Muscle of arm (tissue), 12 donors: ENCODE measurements around the gene ARID1B. TPM values are rescaled to one million over a fixed set of nuclear protein-coding genes. Genes with fewer than 3 reads are reported as not detected.
A peak's percentile ranks its signal among the peaks of the same experiment; 100 is the strongest.

Source experiments
- DNase-seq: peaks from one replicate; pipeline ENCODE4 v3.0.0-alpha.2; 2013
- polyA plus RNA-seq, 12 donors: library from polyadenylated mRNA; unstranded; fragments of 120-200 nt; gene quantifications; one replicate each; pipeline ENCODE4 v1.2.1, GENCODE V29; 2013; ENCODE audit not compliant: insufficient read length in 12 of 12

ARID1B gene
- polyA plus RNA-seq, 12 donors, result 54.3 to 377 (median 68.6) TPM

DNA sequence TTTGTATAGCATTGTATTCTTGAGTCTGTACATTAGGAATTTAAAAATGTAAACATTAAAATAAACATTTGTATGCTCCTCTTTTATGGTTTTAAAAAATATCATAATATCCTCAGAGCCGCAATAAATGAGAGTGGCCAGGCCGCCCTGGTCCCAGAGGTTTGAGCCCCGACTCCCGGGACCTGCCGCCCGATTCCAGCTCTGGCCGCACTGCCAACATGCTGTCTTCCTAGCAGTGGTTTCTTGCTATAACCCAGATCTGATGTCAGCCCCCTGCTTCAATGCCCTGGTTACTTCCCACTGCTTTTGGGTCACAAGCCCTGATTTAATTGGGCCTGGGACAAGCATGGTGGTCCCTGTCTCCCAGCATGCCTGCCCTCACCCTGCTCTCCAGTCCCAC, 5.4 kb upstream of the ARID1B start:
- DNase-seq, result no peak

DNA sequence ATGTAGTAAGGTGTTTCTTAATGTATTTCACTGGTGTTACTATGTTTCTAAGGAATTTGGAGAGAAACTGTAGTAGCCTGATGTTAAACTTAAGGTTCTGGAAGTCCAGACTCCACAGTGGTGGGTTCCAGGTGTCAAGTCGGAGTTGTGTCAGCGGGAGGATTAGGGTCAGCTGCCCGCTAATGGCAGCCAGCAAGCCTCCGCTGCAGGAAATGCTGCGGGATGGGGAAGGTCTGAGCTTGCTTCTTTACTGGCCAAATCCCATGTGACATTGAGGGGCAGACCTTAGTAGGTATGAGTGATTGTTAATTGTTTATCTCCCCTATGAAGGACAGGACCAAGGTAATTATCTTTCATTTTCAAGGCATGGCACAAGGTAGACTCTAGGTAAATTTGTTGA, 3.7 kb upstream of the ARID1B start:
- DNase-seq, result no peak

GRCh38 chr6:156773935-156774852, 3.0 kb upstream of the ARID1B start:
- DNase-seq, result no peak

- DNase-seq, result no peak
Observed at GRCh38 chr6:156774863-156775405, 2.2 kb upstream of the ARID1B start.

GRCh38 chr6:156775717-156776116, 1.5 kb upstream of the ARID1B start:
- DNase-seq, result no peak

GRCh38 chr6:156776470-156776839, 723 bp upstream of the ARID1B start:
- peak; percentile 44 for DNase-seq

DNA sequence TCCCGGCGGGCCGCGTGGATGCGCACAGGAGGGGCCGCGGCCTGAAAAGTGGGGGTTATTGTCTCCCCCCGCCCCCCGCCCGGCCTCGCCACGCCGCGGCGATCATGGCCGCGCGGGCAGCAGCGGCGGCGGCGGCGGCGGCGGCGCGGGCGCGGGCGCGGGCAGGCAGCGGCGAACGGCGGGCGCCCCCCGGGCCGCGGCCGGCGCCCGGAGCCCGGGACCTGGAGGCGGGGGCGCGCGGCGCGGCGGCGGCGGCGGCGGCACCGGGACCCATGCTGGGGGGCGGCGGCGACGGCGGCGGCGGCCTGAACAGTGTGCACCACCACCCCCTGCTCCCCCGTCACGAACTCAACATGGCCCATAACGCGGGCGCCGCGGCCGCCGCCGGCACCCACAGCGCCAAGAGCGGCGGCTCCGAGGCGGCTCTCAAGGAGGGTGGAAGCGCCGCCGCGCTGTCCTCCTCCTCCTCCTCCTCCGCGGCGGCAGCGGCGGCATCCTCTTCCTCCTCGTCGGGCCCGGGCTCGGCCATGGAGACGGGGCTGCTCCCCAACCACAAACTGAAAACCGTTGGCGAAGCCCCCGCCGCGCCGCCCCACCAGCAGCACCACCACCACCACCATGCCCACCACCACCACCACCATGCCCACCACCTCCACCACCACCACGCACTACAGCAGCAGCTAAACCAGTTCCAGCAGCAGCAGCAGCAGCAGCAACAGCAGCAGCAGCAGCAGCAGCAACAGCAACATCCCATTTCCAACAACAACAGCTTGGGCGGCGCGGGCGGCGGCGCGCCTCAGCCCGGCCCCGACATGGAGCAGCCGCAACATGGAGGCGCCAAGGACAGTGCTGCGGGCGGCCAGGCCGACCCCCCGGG, 637 bp downstream of the ARID1B start:
- peak; percentile 49 for DNase-seq

DNA sequence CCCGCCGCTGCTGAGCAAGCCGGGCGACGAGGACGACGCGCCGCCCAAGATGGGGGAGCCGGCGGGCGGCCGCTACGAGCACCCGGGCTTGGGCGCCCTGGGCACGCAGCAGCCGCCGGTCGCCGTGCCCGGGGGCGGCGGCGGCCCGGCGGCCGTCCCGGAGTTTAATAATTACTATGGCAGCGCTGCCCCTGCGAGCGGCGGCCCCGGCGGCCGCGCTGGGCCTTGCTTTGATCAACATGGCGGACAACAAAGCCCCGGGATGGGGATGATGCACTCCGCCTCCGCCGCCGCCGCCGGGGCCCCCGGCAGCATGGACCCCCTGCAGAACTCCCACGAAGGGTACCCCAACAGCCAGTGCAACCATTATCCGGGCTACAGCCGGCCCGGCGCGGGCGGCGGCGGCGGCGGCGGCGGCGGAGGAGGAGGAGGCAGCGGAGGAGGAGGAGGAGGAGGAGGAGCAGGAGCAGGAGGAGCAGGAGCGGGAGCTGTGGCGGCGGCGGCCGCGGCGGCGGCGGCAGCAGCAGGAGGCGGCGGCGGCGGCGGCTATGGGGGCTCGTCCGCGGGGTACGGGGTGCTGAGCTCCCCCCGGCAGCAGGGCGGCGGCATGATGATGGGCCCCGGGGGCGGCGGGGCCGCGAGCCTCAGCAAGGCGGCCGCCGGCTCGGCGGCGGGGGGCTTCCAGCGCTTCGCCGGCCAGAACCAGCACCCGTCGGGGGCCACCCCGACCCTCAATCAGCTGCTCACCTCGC, 1.5 kb downstream of the ARID1B start:
- peak; percentile 35 for DNase-seq

- peak; percentile 46 for DNase-seq
Observed at GRCh38 chr6:156779206-156780094, 2.3 kb downstream of the ARID1B start.

GRCh38 chr6:156780102-156780641, 3.0 kb downstream of the ARID1B start:
- DNase-seq, result peak; percentile 64

- no peak for DNase-seq
Observed at GRCh38 chr6:156780962-156781853, 4.0 kb downstream of the ARID1B start.

GRCh38 chr6:156781861-156782631, 4.9 kb downstream of the ARID1B start:
- peak; percentile 38 for DNase-seq

- DNase-seq, result no peak
Observed at GRCh38 chr6:156782691-156783320, 5.6 kb downstream of the ARID1B start.

DNA sequence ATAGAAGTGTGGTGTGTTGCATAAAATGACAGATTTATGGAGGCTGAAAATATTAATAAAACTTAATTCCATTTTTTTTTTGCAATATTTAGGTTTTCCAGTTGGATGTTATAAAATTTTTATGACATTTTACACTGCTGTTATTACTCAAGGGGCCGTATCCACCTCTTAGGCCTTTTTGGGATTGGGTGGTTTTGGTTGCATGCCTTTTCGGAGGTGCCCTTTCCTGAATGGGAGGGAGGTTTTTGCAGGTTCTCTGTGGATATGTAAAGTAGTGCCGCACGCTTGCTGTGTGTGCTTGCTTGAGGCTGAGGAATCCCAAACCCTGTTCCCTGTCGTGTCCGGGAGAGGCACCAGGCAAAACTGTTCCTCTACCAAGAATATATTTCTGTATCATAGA, 6.8 kb downstream of the ARID1B start:
- DNase-seq, result no peak

DNA sequence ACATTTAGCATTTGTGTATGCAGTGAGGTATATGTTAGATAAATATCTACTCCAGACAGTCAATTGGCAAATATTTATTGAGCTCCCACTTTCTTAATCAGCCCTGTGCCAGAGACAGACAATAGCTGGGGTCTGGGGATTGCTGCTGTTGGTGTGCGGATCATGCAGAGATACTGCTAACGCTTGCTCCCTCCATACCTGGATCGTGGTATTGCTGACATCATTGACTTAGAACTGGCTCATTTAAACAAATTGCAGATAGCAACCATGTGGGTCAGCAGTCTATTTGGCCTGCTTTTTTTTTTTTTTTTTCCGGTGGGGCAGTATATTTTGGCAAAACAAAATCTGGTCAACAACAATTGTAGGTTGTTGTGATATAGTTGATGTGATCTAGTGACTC, 9.5 kb downstream of the ARID1B start:
- DNase-seq, result no peak

DNA sequence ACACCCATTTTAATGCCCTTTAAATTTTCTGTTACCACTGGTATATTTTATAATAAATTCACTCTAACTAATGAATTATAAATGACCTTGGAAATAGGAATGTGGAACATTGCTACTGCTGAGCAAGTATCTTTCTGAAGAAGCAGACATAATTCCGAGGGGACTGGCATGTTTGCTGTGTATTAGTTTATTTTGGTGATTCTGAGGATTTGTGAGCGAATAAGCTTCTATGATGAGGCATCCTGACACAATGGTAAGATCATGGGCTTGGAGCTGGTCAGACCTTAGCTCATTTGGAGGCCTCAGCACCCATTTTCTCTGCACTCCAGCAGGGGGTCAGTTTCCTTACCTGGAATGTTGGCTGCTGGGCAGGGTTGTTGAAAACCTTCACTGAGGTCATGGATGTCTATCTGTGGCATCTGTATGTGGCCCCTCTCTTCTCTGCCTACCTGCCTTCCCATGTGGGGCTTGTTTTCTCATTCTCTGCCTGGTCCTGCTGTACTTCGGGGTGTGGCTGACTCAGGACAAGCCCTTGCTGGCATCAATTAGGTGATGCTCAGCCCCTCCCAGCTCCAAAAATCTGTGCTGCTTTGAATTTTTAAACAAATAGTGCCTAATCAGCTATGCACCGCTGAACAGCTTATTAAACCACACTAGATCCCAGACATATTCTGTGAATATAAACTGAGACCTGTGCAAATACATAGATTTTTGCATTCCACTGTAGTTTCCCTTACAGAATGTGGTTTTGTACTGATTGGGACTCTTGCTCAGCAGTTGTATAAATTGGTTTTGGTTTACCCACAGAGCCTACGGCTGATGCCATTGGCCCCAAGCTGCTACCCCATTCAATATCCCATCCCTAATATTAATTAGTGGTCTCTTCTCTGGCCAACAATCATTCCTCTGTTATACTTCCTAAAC, 10.7 kb downstream of the ARID1B start:
- no peak for DNase-seq
